H1 (cell line): Measurements from ENCODE around the gene UNK.
"Not testable (repeated sequence)": the region's sequence is repeated elsewhere in the genome, so short reads cannot be mapped to it uniquely, and the experiment has no call there.

Experiments used
- EZH2 ChIP-seq: fragments of 200-600 bp; sonication (generic); IDR thresholded peaks from 2 replicates; pipeline ENCODE4 v1.7.1; 2012; ENCODE audit warnings: low read depth, mild to moderate bottlenecking, moderate library complexity, low read length, inconsistent platforms; ENCODE audit not compliant: severe bottlenecking
- KDM4A ChIP-seq: IDR thresholded peaks from one replicate; pipeline ENCODE4 v1.7.1; 2012; ENCODE audit warnings: low read depth, mild to moderate bottlenecking, moderate library complexity, low read length, inconsistent platforms; ENCODE audit not compliant: severe bottlenecking
- POLR2A ChIP-seq, 2 experiments: IDR thresholded peaks; 1 replicate in 1 of 2; 2 replicates in 1 of 2; pipeline ENCODE4 v1.6.1; 2011; ENCODE audit warnings: low read depth in 2 of 2, low read length in 2 of 2, mild to moderate bottlenecking in 2 of 2; ENCODE audit errors: control extremely low read depth in 1 of 2
- POLR2AphosphoS5 ChIP-seq: IDR thresholded peaks from 2 replicates; pipeline ENCODE4 v1.6.1; 2011; ENCODE audit warnings: low read depth, low read length
- SRF ChIP-seq: IDR thresholded peaks from 2 replicates; pipeline ENCODE4 v1.6.1; 2011; ENCODE audit warnings: mild to moderate bottlenecking, low read depth, low read length, moderate library complexity
- TF ChIP-seq, protein P1 (sequence below), 3 experiments: IDR thresholded peaks; 1 replicate in 2 of 3; 2 replicates in 1 of 3; pipeline versions ENCODE4 v1.5.1 to v1.6.1; 2011; ENCODE audit warnings: low read length in 3 of 3, mild to moderate bottlenecking in 3 of 3, inconsistent platforms in 2 of 3, low read depth in 1 of 3, moderate library complexity in 1 of 3; ENCODE audit not compliant: insufficient read depth in 1 of 3; ENCODE audit errors: control extremely low read depth in 1 of 3
- TF ChIP-seq, protein P2 (sequence below): IDR thresholded peaks from 2 replicates; pipeline ENCODE4 v1.6.1; 2011; ENCODE audit warnings: low read depth, mild to moderate bottlenecking, low read length; ENCODE audit not compliant: insufficient read depth

DNA sequence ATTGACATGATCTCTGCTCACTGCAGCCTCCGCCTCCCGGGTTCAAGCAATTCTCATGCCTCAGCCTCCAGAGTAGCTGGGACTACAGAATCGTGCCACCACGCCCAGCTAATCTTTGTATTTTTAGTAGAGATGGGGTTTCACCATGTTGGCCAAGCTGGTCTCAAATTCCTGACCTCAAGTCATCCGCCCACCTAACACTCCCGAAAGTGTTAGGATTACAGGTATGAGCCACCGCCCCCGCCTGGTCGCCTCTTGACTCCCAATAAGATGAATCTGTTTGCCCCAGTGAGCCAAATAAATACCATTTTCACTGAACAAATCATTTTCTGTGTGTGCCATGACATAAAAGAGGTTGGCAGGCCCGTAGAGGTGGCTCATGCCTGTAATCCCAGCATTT is 74.8 kb downstream of the UNK start:
- not testable (repeated sequence) for TF ChIP-seq EZH2; POLR2AphosphoS5; POLR2A (IDR thresholded peaks at IDR 0.05; ENCODE audit: control extremely low read depth in 1 of 2, low read depth in 2 of 2, low read length in 2 of 2); SRF; KDM4A
- TF ChIP-seq, protein P1, sequence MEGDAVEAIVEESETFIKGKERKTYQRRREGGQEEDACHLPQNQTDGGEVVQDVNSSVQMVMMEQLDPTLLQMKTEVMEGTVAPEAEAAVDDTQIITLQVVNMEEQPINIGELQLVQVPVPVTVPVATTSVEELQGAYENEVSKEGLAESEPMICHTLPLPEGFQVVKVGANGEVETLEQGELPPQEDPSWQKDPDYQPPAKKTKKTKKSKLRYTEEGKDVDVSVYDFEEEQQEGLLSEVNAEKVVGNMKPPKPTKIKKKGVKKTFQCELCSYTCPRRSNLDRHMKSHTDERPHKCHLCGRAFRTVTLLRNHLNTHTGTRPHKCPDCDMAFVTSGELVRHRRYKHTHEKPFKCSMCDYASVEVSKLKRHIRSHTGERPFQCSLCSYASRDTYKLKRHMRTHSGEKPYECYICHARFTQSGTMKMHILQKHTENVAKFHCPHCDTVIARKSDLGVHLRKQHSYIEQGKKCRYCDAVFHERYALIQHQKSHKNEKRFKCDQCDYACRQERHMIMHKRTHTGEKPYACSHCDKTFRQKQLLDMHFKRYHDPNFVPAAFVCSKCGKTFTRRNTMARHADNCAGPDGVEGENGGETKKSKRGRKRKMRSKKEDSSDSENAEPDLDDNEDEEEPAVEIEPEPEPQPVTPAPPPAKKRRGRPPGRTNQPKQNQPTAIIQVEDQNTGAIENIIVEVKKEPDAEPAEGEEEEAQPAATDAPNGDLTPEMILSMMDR (IDR thresholded peaks at IDR 0.05; ENCODE audit: control extremely low read depth in 1 of 3, insufficient read depth in 1 of 3, low read depth in 1 of 3, low read length in 3 of 3) = not testable (repeated sequence)
- TF ChIP-seq, protein P2, sequence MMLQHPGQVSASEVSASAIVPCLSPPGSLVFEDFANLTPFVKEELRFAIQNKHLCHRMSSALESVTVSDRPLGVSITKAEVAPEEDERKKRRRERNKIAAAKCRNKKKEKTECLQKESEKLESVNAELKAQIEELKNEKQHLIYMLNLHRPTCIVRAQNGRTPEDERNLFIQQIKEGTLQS = not testable (repeated sequence)
